Glutamatergic neuron (in vitro differentiated cells): ENCODE measurements around the gene KLK3. TPM values are rescaled to one million over a fixed set of nuclear protein-coding genes. Genes with fewer than 3 reads are reported as not detected.

Source experiments
- DNase-seq: peaks from one replicate; pipeline ENCODE4 v3.0.0; 2022
- H3K27ac Mint-ChIP-seq: one replicate; pipeline ENCODE4 v1.8.0; 2020; ENCODE audit warnings: mild to moderate bottlenecking, mixed read lengths, inconsistent platforms; ENCODE audit not compliant: unreplicated experiment
- H3K27me3 Mint-ChIP-seq: one replicate; pipeline ENCODE4 v1.8.0; 2020; ENCODE audit warnings: mild to moderate bottlenecking, moderate library complexity, mixed read lengths, inconsistent platforms; ENCODE audit not compliant: unreplicated experiment
- H3K36me3 Mint-ChIP-seq: one replicate; pipeline ENCODE4 v1.8.0; 2020; ENCODE audit warnings: mild to moderate bottlenecking, mixed read lengths, inconsistent platforms; ENCODE audit not compliant: unreplicated experiment
- H3K4me1 Mint-ChIP-seq: one replicate; pipeline ENCODE4 v1.8.0; 2020; ENCODE audit warnings: mild to moderate bottlenecking, low read depth, mixed read lengths, inconsistent platforms; ENCODE audit not compliant: unreplicated experiment
- H3K4me3 Mint-ChIP-seq: one replicate; pipeline ENCODE4 v1.8.0; 2020; ENCODE audit warnings: mild to moderate bottlenecking, mixed read lengths, inconsistent platforms; ENCODE audit not compliant: unreplicated experiment
- H3K9me3 Mint-ChIP-seq: one replicate; pipeline ENCODE4 v1.8.0; 2020; ENCODE audit warnings: mild to moderate bottlenecking, moderate library complexity, mixed read lengths, inconsistent platforms; ENCODE audit not compliant: unreplicated experiment
- CTCF ChIP-seq: fragments of 200-600 bp; sonication (generic); IDR thresholded peaks from one replicate; pipeline ENCODE4 v1.5.0; 2021; ENCODE audit not compliant: partially characterized antibody, unreplicated experiment
- total RNA-seq: library from RNA; stranded (reverse); fragmentation: NEBNext Ultra II Directional; extraction: Animal tissue kit (Norgen Biotek cat#: 25700); gene quantifications from one replicate; pipeline ENCODE4 v1.2.1, GENCODE V29; 2021; ENCODE audit not compliant: unreplicated experiment

KLK3 gene
- total RNA-seq, 1 donor from 2014 or later, result not detected

- H3K36me3 Mint-ChIP-seq, result peaks cover 9% of the 10 kb centered on the region
- H3K4me3 Mint-ChIP-seq, result peak overlapping the region; percentile 48
- H3K27ac Mint-ChIP-seq, result no peak overlapping the region
- TF ChIP-seq CTCF, result no peak
- peaks cover 19% of the 10 kb centered on the region for H3K27me3 Mint-ChIP-seq
- H3K9me3 Mint-ChIP-seq, result peaks cover 9% of the 10 kb centered on the region
- peaks cover 9% of the 10 kb centered on the region for H3K4me1 Mint-ChIP-seq
- peak; percentile 42 for DNase-seq
Observed at GRCh38 chr19:50820549-50821247, 34.0 kb upstream of the KLK3 start.

GRCh38 chr19:50821248-50821612, 33.5 kb upstream of the KLK3 start:
- peaks cover 10% of the 10 kb centered on the region for H3K9me3 Mint-ChIP-seq
- TF ChIP-seq CTCF, result no peak
- H3K27ac Mint-ChIP-seq, result no peak overlapping the region
- peaks cover 9% of the 10 kb centered on the region for H3K4me1 Mint-ChIP-seq
- peaks cover 9% of the 10 kb centered on the region for H3K36me3 Mint-ChIP-seq
- no peak for DNase-seq
- peaks cover 19% of the 10 kb centered on the region for H3K27me3 Mint-ChIP-seq
- H3K4me3 Mint-ChIP-seq, result peak overlapping the region; percentile 25

- DNase-seq, result no peak
- Mint-ChIP-seq H3K9me3 (peaks cover 8% of the 10 kb centered on the region), H3K4me1 (peaks cover 9% of the 10 kb centered on the region), H3K27me3 (peaks cover 15% of the 10 kb centered on the region), H3K36me3 (peaks cover 9% of the 10 kb centered on the region), H3K4me3 (no peak overlapping the region), H3K27ac (no peak overlapping the region)
- no peak for TF ChIP-seq CTCF
Observed at GRCh38 chr19:50821622-50822021, 33.1 kb upstream of the KLK3 start.

GRCh38 chr19:50822661-50823208, 32.0 kb upstream of the KLK3 start:
- Mint-ChIP-seq H3K9me3 (peaks cover 6% of the 10 kb centered on the region), H3K27ac (no peak overlapping the region), H3K4me3 (no peak overlapping the region), H3K36me3 (peaks cover 13% of the 10 kb centered on the region), H3K4me1 (peaks cover 9% of the 10 kb centered on the region), H3K27me3 (peaks cover 17% of the 10 kb centered on the region)
- TF ChIP-seq CTCF, result no peak
- no peak for DNase-seq

- Mint-ChIP-seq H3K36me3 (peaks cover 13% of the 10 kb centered on the region), H3K4me1 (peaks cover 9% of the 10 kb centered on the region), H3K27ac (no peak within 1 kb of the TSS), H3K9me3 (peaks cover 6% of the 10 kb centered on the region), H3K4me3 (no peak within 1 kb of the TSS), H3K27me3 (peaks cover 17% of the 10 kb centered on the region)
- TF ChIP-seq CTCF, result no peak
- no peak for DNase-seq
Observed at GRCh38 chr19:50823389-50824042, 31.2 kb upstream of the KLK3 start, which contains the start of gene KLK1. TSS of gene KLK1 (minus strand) at chr19:50823787. CDS start at chr19:50823748, 39 bp downstream.
